Caco-2 (cell line): ENCODE data around the gene BCLAF1. TPM values are rescaled to one million over a fixed set of nuclear protein-coding genes. Genes with fewer than 3 reads are reported as not detected.

Source experiments
- Bru-seq: library from RNA; stranded (reverse); fragments of 400-500 nt; gene quantifications from one replicate; lab custom pipeline; 2021; lab: Mats Ljungman, UMichigan
- BruChase-seq, 2 experiments: library from RNA; stranded (reverse); fragments of 400-500 nt; gene quantifications; one replicate each; lab custom pipeline; 2021; lab: Mats Ljungman, UMichigan
- BruUV-seq: library from RNA; stranded (reverse); fragments of 400-500 nt; replicated peaks from 2 replicates; lab custom pipeline; 2021; lab: Mats Ljungman, UMichigan
- CTCF ChIA-PET: fragments of 300-600 bp; sonication (Branson Sonifier 250); formaldehyde crosslinking; loops from one replicate; lab custom pipeline; 2022; ENCODE audit warnings: antibody characterized with exemption; lab: Charles Lee
- POLR2A ChIA-PET: fragments of 300-600 bp; sonication (Branson Sonifier 250); formaldehyde crosslinking; loops from one replicate; lab custom pipeline; 2022; ENCODE audit warnings: antibody characterized with exemption; lab: Charles Lee
- DNase-seq, 2 experiments: peaks; one replicate each; pipeline versions ENCODE4 v3.0.0 to v3.0.0-alpha.2; 2020 to 2022
- H3K27me3 ChIP-seq: replicated peaks from 2 replicates; pipeline ENCODE4 v1.6.0; 2011; ENCODE audit warnings: low read length; ENCODE audit not compliant: control insufficient read depth, insufficient read depth
- H3K36me3 ChIP-seq: 2 replicates; pipeline ENCODE4 v1.5.1; 2011; ENCODE audit warnings: low read length; ENCODE audit not compliant: control insufficient read depth, insufficient read depth
- H3K4me1 ChIP-seq: fragments of 250-450 bp; sonication (Bioruptor Pico); 2 replicates; pipeline ENCODE4 v1.5.1; 2020; ENCODE audit warnings: mild to moderate bottlenecking
- H3K4me3 ChIP-seq: 2 replicates; pipeline ENCODE4 v1.5.1; 2011; ENCODE audit warnings: low read depth, mild to moderate bottlenecking, control low read depth, low read length
- H3K9me3 ChIP-seq: fragments of 250-450 bp; sonication (Bioruptor Pico); 2 replicates; pipeline ENCODE4 v1.5.1; 2020; ENCODE audit warnings: mild to moderate bottlenecking, moderate library complexity
- H3K27ac Mint-ChIP-seq: one replicate; pipeline ENCODE4 v1.8.0; 2022; ENCODE audit warnings: mixed read lengths; ENCODE audit not compliant: unreplicated experiment
- H3K27me3 Mint-ChIP-seq: one replicate; pipeline ENCODE4 v1.8.0; 2022; ENCODE audit warnings: mixed read lengths; ENCODE audit not compliant: insufficient read depth, unreplicated experiment
- H3K36me3 Mint-ChIP-seq: one replicate; pipeline ENCODE4 v1.8.0; 2022; ENCODE audit warnings: mild to moderate bottlenecking, mixed read lengths; ENCODE audit not compliant: insufficient read depth, unreplicated experiment
- H3K4me1 Mint-ChIP-seq: one replicate; pipeline ENCODE4 v1.8.0; 2022; ENCODE audit warnings: low read depth, mixed read lengths; ENCODE audit not compliant: unreplicated experiment
- H3K4me3 Mint-ChIP-seq: one replicate; pipeline ENCODE4 v1.8.0; 2022; ENCODE audit warnings: mild to moderate bottlenecking, moderate library complexity, mixed read lengths; ENCODE audit not compliant: unreplicated experiment
- H3K9me3 Mint-ChIP-seq: one replicate; pipeline ENCODE4 v1.8.0; 2022; ENCODE audit warnings: mixed read lengths; ENCODE audit not compliant: unreplicated experiment
- intact Hi-C: fragments of 100-400 bp; cut with micrococcal nuclease; formaldehyde crosslinking; loops from one replicate; pipeline ENCODE4 v1.10.0; 2022; ENCODE audit not compliant: unreplicated experiment
- long read RNA-seq: library from polyadenylated mRNA; stranded (forward); transcript quantifications from one replicate; pipeline ENCODE4 v2.0.0, GENCODE V29; 2022
- total RNA-seq: library from RNA; stranded (reverse); gene quantifications from 2 replicates; pipeline ENCODE4 v1.2.3, GENCODE V29; 2022
- TF ChIP-seq, protein P1 (sequence below), 2 experiments: fragments of 200-600 bp in 1 of 2; IDR thresholded peaks; 1 replicate in 1 of 2; 2 replicates in 1 of 2; pipeline versions ENCODE4 v1.5.1 to v1.8.0; 2011 to 2022; ENCODE audit warnings: antibody characterized with exemption in 1 of 2, control low read depth in 1 of 2, inconsistent platforms in 1 of 2, low read depth in 1 of 2, low read length in 1 of 2, mild to moderate bottlenecking in 1 of 2, moderate library complexity in 1 of 2; ENCODE audit not compliant: insufficient read depth in 1 of 2, severe bottlenecking in 1 of 2, unreplicated experiment in 1 of 2

BCLAF1 gene, protein sequence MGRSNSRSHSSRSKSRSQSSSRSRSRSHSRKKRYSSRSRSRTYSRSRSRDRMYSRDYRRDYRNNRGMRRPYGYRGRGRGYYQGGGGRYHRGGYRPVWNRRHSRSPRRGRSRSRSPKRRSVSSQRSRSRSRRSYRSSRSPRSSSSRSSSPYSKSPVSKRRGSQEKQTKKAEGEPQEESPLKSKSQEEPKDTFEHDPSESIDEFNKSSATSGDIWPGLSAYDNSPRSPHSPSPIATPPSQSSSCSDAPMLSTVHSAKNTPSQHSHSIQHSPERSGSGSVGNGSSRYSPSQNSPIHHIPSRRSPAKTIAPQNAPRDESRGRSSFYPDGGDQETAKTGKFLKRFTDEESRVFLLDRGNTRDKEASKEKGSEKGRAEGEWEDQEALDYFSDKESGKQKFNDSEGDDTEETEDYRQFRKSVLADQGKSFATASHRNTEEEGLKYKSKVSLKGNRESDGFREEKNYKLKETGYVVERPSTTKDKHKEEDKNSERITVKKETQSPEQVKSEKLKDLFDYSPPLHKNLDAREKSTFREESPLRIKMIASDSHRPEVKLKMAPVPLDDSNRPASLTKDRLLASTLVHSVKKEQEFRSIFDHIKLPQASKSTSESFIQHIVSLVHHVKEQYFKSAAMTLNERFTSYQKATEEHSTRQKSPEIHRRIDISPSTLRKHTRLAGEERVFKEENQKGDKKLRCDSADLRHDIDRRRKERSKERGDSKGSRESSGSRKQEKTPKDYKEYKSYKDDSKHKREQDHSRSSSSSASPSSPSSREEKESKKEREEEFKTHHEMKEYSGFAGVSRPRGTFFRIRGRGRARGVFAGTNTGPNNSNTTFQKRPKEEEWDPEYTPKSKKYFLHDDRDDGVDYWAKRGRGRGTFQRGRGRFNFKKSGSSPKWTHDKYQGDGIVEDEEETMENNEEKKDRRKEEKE
- total RNA-seq (178 and 182 TPM in 2 replicates), Bru-seq, nascent RNA (percentile 99 among the genes with signal in this experiment), BruChase-seq, experiment 1, labeled RNA remaining after a 2-hour chase (percentile 98 among the genes with signal in this experiment), BruChase-seq, experiment 2, labeled RNA remaining after a 6-hour chase (percentile 97 among the genes with signal in this experiment)
- long read RNA-seq, full-length matches to known transcripts, result 58 of 91 reads
- long read RNA-seq, partial matches to known transcripts, result 15 of 91 reads
- long read RNA-seq, other reads (novel, unspliced or antisense), result 18 of 91 reads

DNA sequence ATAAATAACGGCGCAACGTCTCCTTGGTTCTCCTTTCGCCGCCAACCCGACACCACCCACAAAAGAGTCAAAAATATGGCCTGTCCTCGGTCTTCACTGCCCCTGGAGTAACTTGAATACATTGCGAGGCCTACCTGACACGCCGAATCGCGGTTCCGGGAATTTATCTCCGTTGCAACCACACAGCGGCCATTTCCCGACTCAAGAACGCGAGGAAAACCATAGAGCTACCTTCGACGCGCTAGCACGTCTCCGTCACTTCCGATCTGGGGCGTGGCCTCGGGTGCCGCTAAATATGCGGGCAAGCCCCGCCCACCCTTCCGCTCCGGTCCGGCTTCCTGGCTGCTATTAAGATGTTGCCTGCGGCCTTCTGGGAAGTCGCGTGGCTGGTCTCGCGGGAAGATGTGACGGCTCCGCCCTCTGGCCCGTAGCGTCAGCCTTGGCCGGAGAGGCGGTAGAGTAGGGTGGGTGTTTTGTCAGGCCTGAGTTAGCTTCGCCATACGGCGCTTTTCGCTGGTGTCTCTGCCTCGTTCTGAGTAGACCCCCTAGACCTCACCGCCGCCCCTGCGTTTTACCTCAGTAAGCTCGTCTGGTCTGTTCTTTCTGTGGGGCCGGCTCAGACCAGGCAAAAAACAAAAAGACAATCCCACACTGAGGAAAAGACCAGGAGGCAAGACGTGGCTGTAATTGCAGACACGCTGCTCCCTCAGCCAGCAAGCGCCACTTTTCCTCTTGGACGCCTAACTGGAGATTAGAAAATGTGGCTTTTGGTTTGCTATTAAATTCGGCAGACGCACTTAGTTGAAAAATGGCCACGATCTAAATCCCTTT, at the start of gene BCLAF1:
BCLAF1 (minus strand) TSS at position 268 of the 831 bp plus-strand sequence. CDS start 9,980 bp downstream, outside the sequence.
- intact Hi-C loops, result loop anchor here (1.0 kb wide), 3 partner anchors 28 to 260 kb away; partner anchors contain the start of gene MTFR2
- peak within 1 kb of the TSS; percentile 99 for H3K27ac Mint-ChIP-seq
- TSS peak; percentile 92 for BruUV-seq

DNA sequence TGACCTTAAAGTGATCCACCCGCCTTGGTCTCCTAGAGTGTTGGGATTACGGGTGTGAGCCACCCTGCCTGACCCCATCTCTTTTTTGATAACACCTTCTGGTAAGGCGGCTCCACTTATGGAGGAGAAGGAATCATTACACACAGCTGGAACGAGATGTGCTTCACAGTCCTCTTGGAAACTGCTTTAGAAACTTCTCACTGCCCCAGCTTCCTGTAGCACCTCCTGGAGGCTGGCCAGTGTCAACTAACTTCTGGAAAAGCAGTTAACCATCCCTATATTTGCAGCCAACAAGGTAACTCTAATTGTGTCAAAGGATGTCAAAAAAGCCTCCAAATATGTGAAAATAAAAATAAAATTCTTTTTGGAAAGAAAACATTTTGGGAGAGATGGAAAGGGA, 48.8 kb upstream of the BCLAF1 start:
- ChIA-PET POLR2A (no interaction called here), CTCF (no interaction called here)
- Mint-ChIP-seq H3K4me1 (peaks cover 7% of the 10 kb centered on the region), H3K27me3 (no peaks in the 10 kb centered on the region), H3K27ac (no peak overlapping the region), H3K4me3 (no peak overlapping the region), H3K9me3 (no peaks in the 10 kb centered on the region), H3K36me3 (peaks cover 6% of the 10 kb centered on the region)
- BruUV-seq, result no TSS peak
- H3K27me3 ChIP-seq, result no peaks in the 10 kb centered on the region
- H3K4me3 ChIP-seq, result no peak overlapping the region
- no peaks in the 10 kb centered on the region for H3K4me1 ChIP-seq
- H3K36me3 ChIP-seq, result no peaks in the 10 kb centered on the region
- TF ChIP-seq, protein P1, sequence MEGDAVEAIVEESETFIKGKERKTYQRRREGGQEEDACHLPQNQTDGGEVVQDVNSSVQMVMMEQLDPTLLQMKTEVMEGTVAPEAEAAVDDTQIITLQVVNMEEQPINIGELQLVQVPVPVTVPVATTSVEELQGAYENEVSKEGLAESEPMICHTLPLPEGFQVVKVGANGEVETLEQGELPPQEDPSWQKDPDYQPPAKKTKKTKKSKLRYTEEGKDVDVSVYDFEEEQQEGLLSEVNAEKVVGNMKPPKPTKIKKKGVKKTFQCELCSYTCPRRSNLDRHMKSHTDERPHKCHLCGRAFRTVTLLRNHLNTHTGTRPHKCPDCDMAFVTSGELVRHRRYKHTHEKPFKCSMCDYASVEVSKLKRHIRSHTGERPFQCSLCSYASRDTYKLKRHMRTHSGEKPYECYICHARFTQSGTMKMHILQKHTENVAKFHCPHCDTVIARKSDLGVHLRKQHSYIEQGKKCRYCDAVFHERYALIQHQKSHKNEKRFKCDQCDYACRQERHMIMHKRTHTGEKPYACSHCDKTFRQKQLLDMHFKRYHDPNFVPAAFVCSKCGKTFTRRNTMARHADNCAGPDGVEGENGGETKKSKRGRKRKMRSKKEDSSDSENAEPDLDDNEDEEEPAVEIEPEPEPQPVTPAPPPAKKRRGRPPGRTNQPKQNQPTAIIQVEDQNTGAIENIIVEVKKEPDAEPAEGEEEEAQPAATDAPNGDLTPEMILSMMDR (IDR thresholded peaks at IDR 0.05; ENCODE audit: insufficient read depth in 1 of 2, low read depth in 1 of 2, low read length in 1 of 2, severe bottlenecking in 1 of 2, unreplicated experiment in 1 of 2), result no peak
- H3K9me3 ChIP-seq, result no peaks in the 10 kb centered on the region
- intact Hi-C loops, result no loop called here
- no peak for DNase-seq

More for the DNA sequence above, at the start of gene BCLAF1:
- Mint-ChIP-seq H3K4me1 (peaks cover 4% of the 10 kb centered on the region), H3K4me3 (peak within 1 kb of the TSS; percentile 82), H3K27me3 (no peaks in the 10 kb centered on the region), H3K9me3 (no peaks in the 10 kb centered on the region), H3K36me3 (peaks cover 33% of the 10 kb centered on the region)
- Histone ChIP-seq H3K4me1 (peaks cover 4% of the 10 kb centered on the region; the same call in 1 of the 2 replicates), H3K9me3 (no peaks in the 10 kb centered on the region), H3K36me3 (no peaks in the 10 kb centered on the region), H3K27me3 (no peaks in the 10 kb centered on the region), H3K4me3 (peak within 1 kb of the TSS; percentile 75)
- peak; percentile 98 to 99 for DNase-seq
- TF ChIP-seq, protein P1 (IDR thresholded peaks at IDR 0.05; ENCODE audit: insufficient read depth in 1 of 2, low read depth in 1 of 2, low read length in 1 of 2, severe bottlenecking in 1 of 2, unreplicated experiment in 1 of 2), result no peak
- ChIA-PET CTCF (interaction anchor here (1.0 to 1.6 kb wide), 5 partner anchors 28 to 261 kb away, joined by 3 to 11 read pairs (median 6); partner anchors contain the start of gene MAP7), POLR2A (interaction anchor here (0.5 to 3.8 kb wide), 10 partner anchors 10 to 450 kb away, joined by 3 to 64 read pairs (median 5); partner anchors contain the start of genes MAP7 and MTFR2)
